ENCODE data around the gene CRTC3.

- no peak for TF ChIP-seq CTCF (IDR thresholded peaks at IDR 0.05)
- no peak for TF ChIP-seq POLR2A (IDR thresholded peaks at IDR 0.05)
These were observed 22.6 kb downstream of the CRTC3 start for GRCh38 chr15:90552162-90552928.
